Dendritic cell treated with granulocyte-macrophage colony-stimulating factor and Interleukin-4, amounts not matched to agents 40 ng/mL and 50 ng/mL, for 4 days (primary cell): ENCODE measurements around the gene CRYAA.
"Not testable (repeated sequence)": the region's sequence is repeated elsewhere in the genome, so short reads cannot be mapped to it uniquely, and the experiment has no call there.

Experiments used
- H3K27ac Mint-ChIP-seq: one replicate; pipeline ENCODE4 v1.8.0; 2022; ENCODE audit warnings: mild to moderate bottlenecking, mixed read lengths
- H3K27me3 Mint-ChIP-seq: one replicate; pipeline ENCODE4 v1.8.0; 2022; ENCODE audit warnings: mild to moderate bottlenecking, mixed read lengths
- H3K36me3 Mint-ChIP-seq: one replicate; pipeline ENCODE4 v1.8.0; 2022; ENCODE audit warnings: low read depth, mixed read lengths
- H3K4me1 Mint-ChIP-seq: one replicate; pipeline ENCODE4 v1.8.0; 2022; ENCODE audit warnings: low read depth, mixed read lengths
- H3K4me3 Mint-ChIP-seq: one replicate; pipeline ENCODE4 v1.8.0; 2022; ENCODE audit warnings: mild to moderate bottlenecking, moderate library complexity, mixed read lengths
- H3K9me3 Mint-ChIP-seq: one replicate; pipeline ENCODE4 v1.8.0; 2022; ENCODE audit warnings: mixed read lengths
- intact Hi-C: fragments of 100-400 bp; cut with micrococcal nuclease; formaldehyde crosslinking; loops from one replicate; pipeline ENCODE4 v1.15.0; 2022

Gene CRYAA

GRCh38 chr21:43169230-43169886, 550 bp downstream of the CRYAA start:
- H3K4me1 Mint-ChIP-seq, H3K4me3 Mint-ChIP-seq, intact Hi-C loops, H3K27me3 Mint-ChIP-seq, H3K9me3 Mint-ChIP-seq, H3K27ac Mint-ChIP-seq, H3K36me3 Mint-ChIP-seq: not testable (repeated sequence)

- H3K36me3 Mint-ChIP-seq, H3K4me1 Mint-ChIP-seq, H3K27ac Mint-ChIP-seq, H3K9me3 Mint-ChIP-seq, H3K4me3 Mint-ChIP-seq, H3K27me3 Mint-ChIP-seq, intact Hi-C loops: not testable (repeated sequence)
These were observed 1.1 kb downstream of the CRYAA start for GRCh38 chr21:43169891-43170290.

GRCh38 chr21:43172812-43173211, 4.0 kb downstream of the CRYAA start:
- H3K9me3 Mint-ChIP-seq, intact Hi-C loops, H3K4me1 Mint-ChIP-seq, H3K27ac Mint-ChIP-seq, H3K27me3 Mint-ChIP-seq, H3K36me3 Mint-ChIP-seq, H3K4me3 Mint-ChIP-seq: not testable (repeated sequence)

- H3K27me3 Mint-ChIP-seq, H3K36me3 Mint-ChIP-seq, H3K27ac Mint-ChIP-seq, H3K9me3 Mint-ChIP-seq, H3K4me3 Mint-ChIP-seq, intact Hi-C loops, H3K4me1 Mint-ChIP-seq: not testable (repeated sequence)
These were observed 4.6 kb downstream of the CRYAA start for GRCh38 chr21:43173438-43173837.

- H3K27me3 Mint-ChIP-seq, H3K4me1 Mint-ChIP-seq: not testable (repeated sequence)
These were observed 5.1 kb downstream of the CRYAA start for GRCh38 chr21:43173930-43174329.

GRCh38 chr21:43174998-43175397, 6.2 kb downstream of the CRYAA start:
- H3K27me3 Mint-ChIP-seq, H3K27ac Mint-ChIP-seq, H3K4me1 Mint-ChIP-seq, H3K9me3 Mint-ChIP-seq, intact Hi-C loops, H3K36me3 Mint-ChIP-seq, H3K4me3 Mint-ChIP-seq: not testable (repeated sequence)

More at GRCh38 chr21:43173930-43174329, 5.1 kb downstream of the CRYAA start:
- H3K36me3 Mint-ChIP-seq, H3K4me3 Mint-ChIP-seq, H3K27ac Mint-ChIP-seq, H3K9me3 Mint-ChIP-seq, intact Hi-C loops: not testable (repeated sequence)

GRCh38 chr21:43176621-43177020, 7.8 kb downstream of the CRYAA start:
- H3K9me3 Mint-ChIP-seq, H3K27ac Mint-ChIP-seq, H3K36me3 Mint-ChIP-seq, H3K4me1 Mint-ChIP-seq, intact Hi-C loops, H3K27me3 Mint-ChIP-seq, H3K4me3 Mint-ChIP-seq: not testable (repeated sequence)

GRCh38 chr21:43177043-43177906, 8.5 kb downstream of the CRYAA start:
- intact Hi-C loops, H3K36me3 Mint-ChIP-seq, H3K27ac Mint-ChIP-seq, H3K9me3 Mint-ChIP-seq, H3K4me1 Mint-ChIP-seq, H3K4me3 Mint-ChIP-seq, H3K27me3 Mint-ChIP-seq: not testable (repeated sequence)

GRCh38 chr21:43178175-43178826, 9.5 kb downstream of the CRYAA start:
- H3K4me1 Mint-ChIP-seq, H3K36me3 Mint-ChIP-seq, intact Hi-C loops, H3K4me3 Mint-ChIP-seq, H3K9me3 Mint-ChIP-seq, H3K27me3 Mint-ChIP-seq, H3K27ac Mint-ChIP-seq: not testable (repeated sequence)

- H3K9me3 Mint-ChIP-seq, H3K27ac Mint-ChIP-seq, H3K4me3 Mint-ChIP-seq, H3K4me1 Mint-ChIP-seq, intact Hi-C loops, H3K36me3 Mint-ChIP-seq, H3K27me3 Mint-ChIP-seq: not testable (repeated sequence)
These were observed 12.2 kb downstream of the CRYAA start for GRCh38 chr21:43181033-43181432.

- intact Hi-C loops = not testable (repeated sequence)
These were observed 18.5 kb downstream of the CRYAA start for GRCh38 chr21:43187268-43187667.

GRCh38 chr21:43187715-43188114, 18.9 kb downstream of the CRYAA start:
- H3K4me1 Mint-ChIP-seq = peaks cover 10% of the 10 kb centered on the region
- H3K36me3 Mint-ChIP-seq = no peaks in the 10 kb centered on the region
- H3K4me3 Mint-ChIP-seq = no peak overlapping the region
- peaks cover 20% of the 10 kb centered on the region for H3K27me3 Mint-ChIP-seq
- no peak overlapping the region for H3K27ac Mint-ChIP-seq
- intact Hi-C loops = no loop called here
- no peaks in the 10 kb centered on the region for H3K9me3 Mint-ChIP-seq

More at GRCh38 chr21:43187268-43187667, 18.5 kb downstream of the CRYAA start:
- H3K27ac Mint-ChIP-seq, H3K4me3 Mint-ChIP-seq, H3K36me3 Mint-ChIP-seq, H3K4me1 Mint-ChIP-seq, H3K9me3 Mint-ChIP-seq: not testable (repeated sequence)
- H3K27me3 Mint-ChIP-seq = peaks cover 16% of the 10 kb centered on the region

- Mint-ChIP-seq H3K36me3 (no peaks in the 10 kb centered on the region), H3K4me1 (peaks cover 10% of the 10 kb centered on the region), H3K27ac (no peak overlapping the region), H3K27me3 (peaks cover 24% of the 10 kb centered on the region), H3K4me3 (no peak overlapping the region), H3K9me3 (no peaks in the 10 kb centered on the region)
- intact Hi-C loops = no loop called here
These were observed 19.4 kb downstream of the CRYAA start for GRCh38 chr21:43188181-43188580.

- Mint-ChIP-seq H3K9me3 (no peaks in the 10 kb centered on the region), H3K36me3 (no peaks in the 10 kb centered on the region), H3K27me3 (peaks cover 26% of the 10 kb centered on the region), H3K4me3 (no peak overlapping the region), H3K27ac (no peak overlapping the region), H3K4me1 (peaks cover 10% of the 10 kb centered on the region)
- intact Hi-C loops = no loop called here
These were observed 19.9 kb downstream of the CRYAA start for GRCh38 chr21:43188592-43189210.
